AG09309 (cell line): ENCODE results near the gene TOPAZ1.

Experiments
- DNase-seq: peaks from one replicate; pipeline ENCODE4 v3.0.0-alpha.2; 2010; ENCODE audit warnings: low read depth
- H3K4me3 ChIP-seq: 2 replicates; pipeline ENCODE4 v1.5.1; 2011; ENCODE audit warnings: mild to moderate bottlenecking, low read depth, low read length, moderate library complexity; ENCODE audit not compliant: control insufficient read depth
- CTCF ChIP-seq: IDR thresholded peaks from 2 replicates; pipeline ENCODE4 v1.5.1; 2011; ENCODE audit warnings: mild to moderate bottlenecking, low read depth, low read length, inconsistent platforms; ENCODE audit not compliant: insufficient read depth, control insufficient read depth; ENCODE audit errors: missing control alignments

The TOPAZ1 gene

GRCh38 chr3:44363591-44363990, 121.9 kb downstream of the TOPAZ1 start:
- TF ChIP-seq CTCF = no peak
- DNase-seq = no peak
- no peak overlapping the region for H3K4me3 ChIP-seq

GRCh38 chr3:44365952-44366351, 124.3 kb downstream of the TOPAZ1 start:
- no peak for TF ChIP-seq CTCF
- H3K4me3 ChIP-seq = no peak overlapping the region
- DNase-seq = no peak

GRCh38 chr3:44375450-44375849, 133.8 kb downstream of the TOPAZ1 start:
- no peak for DNase-seq
- no peak overlapping the region for H3K4me3 ChIP-seq
- no peak for TF ChIP-seq CTCF
